GM19372 (cell line): ENCODE measurements around the gene ZCCHC14.

Experiments
- ATAC-seq: cut with Tn5 transposase; IDR thresholded peaks from one replicate; pipeline ENCODE4 v1.9.1; 2021; ENCODE audit warnings: mild to moderate bottlenecking, low read depth, moderate library complexity; ENCODE audit not compliant: unreplicated experiment

ZCCHC14 gene

GRCh38 chr16:87461466-87461991, 31.3 kb downstream of the ZCCHC14 start:
- ATAC-seq, result no peak

GRCh38 chr16:87460936-87461335, 31.9 kb downstream of the ZCCHC14 start:
- ATAC-seq, result no peak

GRCh38 chr16:87459833-87460232, 33.0 kb downstream of the ZCCHC14 start:
- no peak for ATAC-seq

GRCh38 chr16:87459027-87459426, 33.8 kb downstream of the ZCCHC14 start:
- ATAC-seq, result no peak

GRCh38 chr16:87458424-87458915, 34.4 kb downstream of the ZCCHC14 start:
- ATAC-seq, result no peak

- ATAC-seq, result no peak
Measured at GRCh38 chr16:87457709-87458423, 35.0 kb downstream of the ZCCHC14 start.

GRCh38 chr16:87457061-87457611, 35.7 kb downstream of the ZCCHC14 start:
- ATAC-seq, result no peak

- no peak for ATAC-seq
Measured at GRCh38 chr16:87454391-87454790, 38.4 kb downstream of the ZCCHC14 start.

GRCh38 chr16:87453326-87453725, 39.5 kb downstream of the ZCCHC14 start:
- ATAC-seq, result no peak

GRCh38 chr16:87451563-87452210, 41.1 kb downstream of the ZCCHC14 start:
- no peak for ATAC-seq

GRCh38 chr16:87448866-87449265, 44.0 kb downstream of the ZCCHC14 start:
- ATAC-seq, result no peak

GRCh38 chr16:87447323-87447722, 45.5 kb downstream of the ZCCHC14 start:
- ATAC-seq, result no peak

GRCh38 chr16:87446479-87446878, 46.3 kb downstream of the ZCCHC14 start:
- ATAC-seq, result no peak

- no peak for ATAC-seq
Measured at GRCh38 chr16:87445486-87445885, 47.3 kb downstream of the ZCCHC14 start.

GRCh38 chr16:87443964-87444363, 48.9 kb downstream of the ZCCHC14 start:
- ATAC-seq, result no peak

GRCh38 chr16:87443016-87443415, 49.8 kb downstream of the ZCCHC14 start:
- ATAC-seq, result no peak

- no peak for ATAC-seq
Measured at GRCh38 chr16:87442581-87442966, 50.2 kb downstream of the ZCCHC14 start.

GRCh38 chr16:87441886-87442580, 50.8 kb downstream of the ZCCHC14 start:
- no peak for ATAC-seq

GRCh38 chr16:87439926-87440325, 52.9 kb downstream of the ZCCHC14 start:
- no peak for ATAC-seq

- no peak for ATAC-seq
Measured at GRCh38 chr16:87438611-87438985, 54.2 kb downstream of the ZCCHC14 start.
